GM10266 (cell line): ENCODE data around the gene GPBP1.

Source experiments
- DNase-seq: peaks from one replicate; pipeline ENCODE4 v3.0.0; 2012; ENCODE audit errors: extremely low spot score
- CTCF ChIP-seq: IDR thresholded peaks from 2 replicates; pipeline ENCODE4 v1.5.1; 2012; ENCODE audit warnings: mild to moderate bottlenecking, low read depth; ENCODE audit not compliant: control insufficient read depth, insufficient read depth; ENCODE audit errors: missing control alignments

Gene GPBP1

DNA sequence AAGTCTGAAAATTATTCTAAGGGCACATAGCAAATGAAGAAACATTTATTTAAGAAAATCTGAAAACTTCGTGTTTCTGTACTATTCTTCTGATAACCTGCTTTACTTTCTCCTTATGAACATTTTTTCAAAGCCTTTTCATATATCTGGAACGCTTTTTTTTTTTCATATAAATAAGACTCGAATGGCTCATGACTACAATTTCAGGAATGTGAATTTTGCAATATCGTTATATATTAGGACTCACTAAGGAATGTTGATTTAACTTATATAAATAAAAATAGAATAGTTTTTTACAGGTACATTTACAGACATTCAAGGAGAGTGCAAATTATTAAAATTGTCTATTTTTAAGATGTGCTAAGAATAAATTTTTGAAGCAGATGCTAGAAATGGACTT, 42.9 kb downstream of the GPBP1 start:
- DNase-seq: no peak
- TF ChIP-seq CTCF: no peak

GRCh38 chr5:57219386-57219785, 45.5 kb downstream of the GPBP1 start:
- DNase-seq: peak; percentile 21
- TF ChIP-seq CTCF: no peak

- TF ChIP-seq CTCF: peak; percentile 77
- peak; percentile 22 for DNase-seq
Measured at GRCh38 chr5:57221049-57221568, 47.2 kb downstream of the GPBP1 start.

GRCh38 chr5:57225553-57225952, 51.7 kb downstream of the GPBP1 start:
- TF ChIP-seq CTCF: no peak

DNA sequence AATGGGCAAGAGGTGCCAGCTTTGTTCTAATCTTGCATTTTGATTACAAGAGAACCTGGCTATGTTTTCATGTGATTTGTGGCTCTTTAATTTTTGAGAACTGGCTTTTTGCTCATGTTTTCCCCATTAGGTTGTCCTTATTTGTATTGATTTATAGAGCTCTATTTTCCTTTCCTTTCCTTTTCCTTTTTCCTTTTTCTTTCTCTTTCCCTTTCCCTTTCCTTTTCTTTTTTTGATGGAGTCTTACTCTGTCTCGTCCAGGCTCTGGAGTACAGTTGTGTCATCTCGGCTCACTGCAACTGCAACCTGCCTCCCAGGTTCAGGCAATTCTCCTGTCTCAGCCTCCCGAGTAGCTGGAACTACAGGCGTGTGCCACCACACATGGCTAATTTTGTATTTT, 55.5 kb downstream of the GPBP1 start:
- TF ChIP-seq CTCF: no peak
- DNase-seq: no peak

More at GRCh38 chr5:57225553-57225952, 51.7 kb downstream of the GPBP1 start:
- DNase-seq: no peak

DNA sequence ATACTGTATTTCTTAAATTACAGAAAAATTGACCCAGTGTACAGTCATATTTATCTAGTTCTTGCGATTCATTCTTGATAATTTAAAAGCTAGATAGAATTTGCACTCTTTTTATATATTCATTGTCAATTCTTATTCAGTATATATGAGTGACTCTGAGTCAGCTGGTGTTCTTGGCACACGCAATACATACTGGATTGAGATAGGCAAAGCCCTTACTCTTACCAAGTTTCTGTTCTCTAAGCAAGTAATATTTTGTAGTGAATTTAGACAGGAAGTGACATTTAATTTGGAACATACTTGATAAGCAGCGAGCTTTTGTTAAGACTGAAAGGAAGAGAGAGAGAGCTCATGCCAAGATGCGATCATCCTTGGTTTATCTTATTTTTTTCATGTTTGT, 57.7 kb downstream of the GPBP1 start:
- no peak for DNase-seq
- TF ChIP-seq CTCF: no peak

DNA sequence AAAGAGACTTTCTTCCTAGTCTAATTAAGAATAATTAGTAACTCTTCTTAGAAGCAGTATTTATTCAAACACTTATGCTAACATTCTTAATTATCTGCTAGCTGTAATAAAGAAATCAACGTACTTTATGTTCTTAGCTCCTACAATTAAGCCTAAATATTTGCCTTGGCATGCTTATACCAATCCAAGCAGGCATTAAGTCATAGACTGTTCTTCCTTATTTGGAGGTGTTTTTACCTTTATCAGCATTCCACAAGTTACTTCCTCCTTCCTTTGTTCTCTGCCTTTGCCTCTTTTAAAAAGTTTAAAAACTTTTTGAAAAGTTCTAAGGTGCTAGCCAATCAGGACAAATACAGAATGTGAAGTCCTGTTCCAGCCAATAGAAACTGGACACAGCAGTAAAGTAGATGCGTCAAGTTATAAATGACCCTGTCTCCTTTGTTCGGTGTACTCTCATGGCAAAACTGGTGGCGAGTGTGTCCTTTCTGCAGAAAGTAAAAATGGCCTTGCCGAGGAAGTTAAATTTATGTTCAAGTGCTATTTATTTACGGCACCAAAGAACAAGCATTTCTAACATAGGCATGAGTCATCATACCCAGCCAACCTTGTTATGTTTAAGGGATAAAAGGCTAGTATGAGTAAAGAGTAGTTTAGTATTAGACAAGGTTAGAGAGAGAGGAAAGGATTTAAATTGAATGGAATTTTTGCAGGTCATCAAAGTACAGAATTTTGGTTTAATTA, 58.6 kb downstream of the GPBP1 start:
- no peak for DNase-seq
- no peak for TF ChIP-seq CTCF
